Ishikawa (cell line): ENCODE results near the gene AHCYL1.

Experiments used
- CEBPB ChIP-seq: IDR thresholded peaks from 2 replicates; pipeline ENCODE4 v1.6.1; 2012
- CREB1 ChIP-seq: IDR thresholded peaks from 2 replicates; pipeline ENCODE4 v1.6.1; 2012; ENCODE audit warnings: low read depth
- EGR1 ChIP-seq: IDR thresholded peaks from 2 replicates; pipeline ENCODE4 v1.6.1; 2012
- EP300 ChIP-seq: IDR thresholded peaks from 2 replicates; pipeline ENCODE4 v1.6.1; 2012; ENCODE audit warnings: borderline replicate concordance
- FOXM1 ChIP-seq: IDR thresholded peaks from 2 replicates; pipeline ENCODE4 v1.6.1; 2012; ENCODE audit warnings: low read depth, borderline replicate concordance
- NFIC ChIP-seq: IDR thresholded peaks from 2 replicates; pipeline ENCODE4 v1.6.1; 2012
- RAD21 ChIP-seq: IDR thresholded peaks from 2 replicates; pipeline ENCODE4 v1.6.1; 2012; ENCODE audit warnings: low read depth
- TAF1 ChIP-seq: IDR thresholded peaks from 2 replicates; pipeline ENCODE4 v1.6.1; 2012; ENCODE audit warnings: low read depth, mild to moderate bottlenecking
- TCF12 ChIP-seq: IDR thresholded peaks from 2 replicates; pipeline ENCODE4 v1.6.1; 2012; ENCODE audit warnings: low read depth
- TEAD4 ChIP-seq: IDR thresholded peaks from 2 replicates; pipeline ENCODE4 v1.6.1; 2012
- YY1 ChIP-seq: IDR thresholded peaks from 2 replicates; pipeline ENCODE4 v1.6.1; 2012; ENCODE audit warnings: low read depth
- ZBTB7A ChIP-seq: IDR thresholded peaks from 2 replicates; pipeline ENCODE4 v1.6.1; 2012; ENCODE audit warnings: low read depth
- TF ChIP-seq, protein P1 (sequence below): IDR thresholded peaks from 2 replicates; pipeline ENCODE4 v1.6.1; 2012
- TF ChIP-seq, protein P2 (sequence below): IDR thresholded peaks from 2 replicates; pipeline ENCODE4 v1.6.1; 2012
- TF ChIP-seq, protein P3 (sequence below): IDR thresholded peaks from 2 replicates; pipeline ENCODE4 v1.6.1; 2012; ENCODE audit warnings: low read depth, mild to moderate bottlenecking

AHCYL1 gene

DNA sequence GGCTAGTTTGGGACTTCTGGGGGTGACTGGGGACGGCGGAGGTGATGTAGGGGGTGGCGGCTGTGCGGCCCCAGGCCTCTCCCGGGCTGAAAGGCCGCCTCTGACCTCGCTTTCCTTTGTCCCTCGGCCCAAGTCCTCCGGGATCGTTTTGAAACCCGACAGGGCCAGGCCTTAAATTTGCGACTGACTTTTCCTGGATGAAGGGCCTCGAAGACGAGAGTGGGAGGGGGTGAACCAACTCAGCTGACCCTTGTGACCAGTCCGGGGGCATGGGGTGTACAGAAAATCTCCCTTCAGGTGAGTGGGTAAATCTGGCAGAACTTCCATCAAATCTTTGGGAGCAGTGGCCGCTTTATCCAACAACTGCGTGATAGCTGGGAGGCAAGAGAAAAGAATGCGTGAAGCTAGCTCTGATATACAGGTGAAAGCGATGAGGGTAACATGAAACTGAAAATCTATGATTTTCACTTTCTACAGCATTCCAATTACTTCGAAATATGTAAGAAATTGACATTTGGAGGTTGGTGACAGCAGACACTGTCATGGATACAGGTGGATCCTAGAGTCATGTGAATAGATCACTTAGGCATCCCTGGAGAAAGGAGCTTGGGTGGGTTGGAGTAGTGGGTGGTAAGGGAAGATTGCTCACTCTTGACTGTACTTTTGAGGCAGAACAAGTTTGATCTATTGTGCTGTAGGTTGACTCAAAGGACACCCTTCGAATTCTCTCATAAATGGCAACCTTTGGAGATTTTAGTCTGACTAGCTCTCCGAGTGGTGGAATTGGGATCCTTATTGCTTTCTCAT is 885 bp downstream of the AHCYL1 start:
- no peak for TF ChIP-seq CEBPB
- TF ChIP-seq NFIC = 0 out of 2 replicates have a peak, but pooled peaks have one; percentile 0

DNA sequence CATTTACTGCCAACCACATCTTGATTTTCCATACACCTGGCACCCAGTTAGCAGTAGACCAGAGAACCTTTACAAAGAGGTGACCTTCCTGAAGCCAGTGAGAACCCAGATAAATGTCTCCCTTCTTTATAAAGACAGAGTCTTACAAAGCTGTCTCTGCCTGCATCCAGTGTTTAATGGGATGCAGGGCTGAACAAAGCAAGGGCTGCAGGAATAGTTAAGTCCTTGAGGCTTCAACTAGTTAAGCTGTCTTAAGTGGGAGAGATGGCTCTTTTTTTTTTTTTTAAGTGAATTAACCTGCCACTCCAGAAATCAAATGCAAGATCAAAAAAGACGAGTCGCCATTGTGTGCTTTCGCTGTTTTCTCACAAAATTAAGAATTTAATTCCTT is 1.5 kb downstream of the AHCYL1 start:
- TF ChIP-seq, protein P1, sequence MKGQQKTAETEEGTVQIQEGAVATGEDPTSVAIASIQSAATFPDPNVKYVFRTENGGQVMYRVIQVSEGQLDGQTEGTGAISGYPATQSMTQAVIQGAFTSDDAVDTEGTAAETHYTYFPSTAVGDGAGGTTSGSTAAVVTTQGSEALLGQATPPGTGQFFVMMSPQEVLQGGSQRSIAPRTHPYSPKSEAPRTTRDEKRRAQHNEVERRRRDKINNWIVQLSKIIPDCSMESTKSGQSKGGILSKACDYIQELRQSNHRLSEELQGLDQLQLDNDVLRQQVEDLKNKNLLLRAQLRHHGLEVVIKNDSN = no peak
- TF ChIP-seq EGR1 (no peak), CEBPB (no peak), ZBTB7A (no peak), FOXM1 (no peak), YY1 (no peak), TEAD4 (no peak), EP300 (no peak), TAF1 (no peak), NFIC (no peak), CREB1 (no peak), TCF12 (no peak), RAD21 (no peak)
- TF ChIP-seq, protein P2, sequence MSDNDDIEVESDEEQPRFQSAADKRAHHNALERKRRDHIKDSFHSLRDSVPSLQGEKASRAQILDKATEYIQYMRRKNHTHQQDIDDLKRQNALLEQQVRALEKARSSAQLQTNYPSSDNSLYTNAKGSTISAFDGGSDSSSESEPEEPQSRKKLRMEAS = no peak
- TF ChIP-seq, protein P3, sequence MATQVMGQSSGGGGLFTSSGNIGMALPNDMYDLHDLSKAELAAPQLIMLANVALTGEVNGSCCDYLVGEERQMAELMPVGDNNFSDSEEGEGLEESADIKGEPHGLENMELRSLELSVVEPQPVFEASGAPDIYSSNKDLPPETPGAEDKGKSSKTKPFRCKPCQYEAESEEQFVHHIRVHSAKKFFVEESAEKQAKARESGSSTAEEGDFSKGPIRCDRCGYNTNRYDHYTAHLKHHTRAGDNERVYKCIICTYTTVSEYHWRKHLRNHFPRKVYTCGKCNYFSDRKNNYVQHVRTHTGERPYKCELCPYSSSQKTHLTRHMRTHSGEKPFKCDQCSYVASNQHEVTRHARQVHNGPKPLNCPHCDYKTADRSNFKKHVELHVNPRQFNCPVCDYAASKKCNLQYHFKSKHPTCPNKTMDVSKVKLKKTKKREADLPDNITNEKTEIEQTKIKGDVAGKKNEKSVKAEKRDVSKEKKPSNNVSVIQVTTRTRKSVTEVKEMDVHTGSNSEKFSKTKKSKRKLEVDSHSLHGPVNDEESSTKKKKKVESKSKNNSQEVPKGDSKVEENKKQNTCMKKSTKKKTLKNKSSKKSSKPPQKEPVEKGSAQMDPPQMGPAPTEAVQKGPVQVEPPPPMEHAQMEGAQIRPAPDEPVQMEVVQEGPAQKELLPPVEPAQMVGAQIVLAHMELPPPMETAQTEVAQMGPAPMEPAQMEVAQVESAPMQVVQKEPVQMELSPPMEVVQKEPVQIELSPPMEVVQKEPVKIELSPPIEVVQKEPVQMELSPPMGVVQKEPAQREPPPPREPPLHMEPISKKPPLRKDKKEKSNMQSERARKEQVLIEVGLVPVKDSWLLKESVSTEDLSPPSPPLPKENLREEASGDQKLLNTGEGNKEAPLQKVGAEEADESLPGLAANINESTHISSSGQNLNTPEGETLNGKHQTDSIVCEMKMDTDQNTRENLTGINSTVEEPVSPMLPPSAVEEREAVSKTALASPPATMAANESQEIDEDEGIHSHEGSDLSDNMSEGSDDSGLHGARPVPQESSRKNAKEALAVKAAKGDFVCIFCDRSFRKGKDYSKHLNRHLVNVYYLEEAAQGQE = no peak

DNA sequence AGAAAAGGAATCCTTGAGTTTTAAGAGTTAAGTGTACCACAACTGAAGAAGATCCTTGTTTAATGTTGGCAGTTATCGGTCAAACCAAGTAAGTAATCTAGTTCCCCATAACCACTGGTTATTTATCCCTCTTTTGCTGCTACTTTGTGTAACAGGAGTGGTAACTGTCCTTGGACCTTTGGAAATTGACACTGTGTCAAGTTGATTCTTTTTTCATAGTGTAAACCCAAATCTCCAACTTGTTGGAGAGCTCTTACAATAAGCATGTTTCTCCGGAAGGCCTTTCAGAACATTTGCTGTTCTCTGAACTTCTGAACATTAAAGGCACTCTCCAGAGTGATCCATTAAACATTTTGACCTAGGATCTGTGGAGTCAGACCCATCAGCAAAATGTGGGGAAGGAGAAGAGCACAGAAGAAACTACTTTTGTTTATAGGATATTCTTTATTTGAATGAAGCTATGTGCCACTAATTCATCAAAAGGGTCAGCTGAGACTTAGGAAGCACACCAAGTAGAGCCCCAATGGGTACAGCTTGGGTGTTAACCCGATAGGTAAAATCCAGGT is 3.9 kb downstream of the AHCYL1 start:
- TF ChIP-seq, protein P2 = no peak
- TF ChIP-seq YY1 = no peak
- TF ChIP-seq RAD21 = no peak
- no peak for TF ChIP-seq CEBPB
- no peak for TF ChIP-seq EP300
- TF ChIP-seq, protein P1 = no peak

DNA sequence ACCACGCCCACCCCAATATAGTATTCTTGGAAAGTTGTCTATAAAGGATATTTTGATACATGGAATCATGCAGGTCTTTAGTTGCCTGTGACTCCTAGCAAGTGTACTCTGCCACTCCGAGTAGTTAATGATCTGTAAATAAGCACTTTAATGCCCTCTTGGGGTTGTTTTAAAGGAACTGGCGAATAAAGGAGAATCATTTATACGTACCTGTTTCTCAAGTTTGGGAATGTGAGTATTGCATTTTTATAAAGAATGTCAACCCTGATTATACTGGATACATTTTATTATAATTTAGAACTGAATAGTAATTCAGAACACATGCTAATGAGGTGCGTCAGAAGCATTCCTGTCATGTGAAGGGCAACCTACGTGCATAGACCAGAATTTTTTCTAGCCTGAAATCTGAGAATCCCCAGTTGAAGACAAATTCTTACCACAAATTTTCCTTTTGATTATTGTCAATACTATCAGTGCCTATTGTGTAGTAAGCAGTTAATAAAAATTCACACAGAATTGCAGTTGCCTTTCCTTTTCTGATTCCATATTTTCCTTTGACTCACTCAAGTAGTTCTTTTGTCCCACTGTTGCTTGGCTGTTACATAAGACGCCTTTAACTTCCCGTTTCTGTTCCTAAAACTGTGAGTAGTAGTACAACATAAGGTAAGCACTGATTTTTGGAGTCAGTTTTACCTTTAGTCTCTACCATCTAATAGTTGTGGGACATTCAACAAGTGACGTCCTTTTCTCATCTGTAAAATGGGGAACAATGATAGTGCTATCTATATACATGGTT is 5.1 kb downstream of the AHCYL1 start:
- TF ChIP-seq YY1 (no peak), EP300 (no peak), TEAD4 (no peak), CREB1 (no peak), CEBPB (no peak), NFIC (no peak), EGR1 (no peak), FOXM1 (no peak), TCF12 (no peak), RAD21 (no peak), TAF1 (no peak), ZBTB7A (no peak)
- TF ChIP-seq, protein P1 = no peak
- TF ChIP-seq, protein P2 = no peak
- TF ChIP-seq, protein P3 = no peak

DNA sequence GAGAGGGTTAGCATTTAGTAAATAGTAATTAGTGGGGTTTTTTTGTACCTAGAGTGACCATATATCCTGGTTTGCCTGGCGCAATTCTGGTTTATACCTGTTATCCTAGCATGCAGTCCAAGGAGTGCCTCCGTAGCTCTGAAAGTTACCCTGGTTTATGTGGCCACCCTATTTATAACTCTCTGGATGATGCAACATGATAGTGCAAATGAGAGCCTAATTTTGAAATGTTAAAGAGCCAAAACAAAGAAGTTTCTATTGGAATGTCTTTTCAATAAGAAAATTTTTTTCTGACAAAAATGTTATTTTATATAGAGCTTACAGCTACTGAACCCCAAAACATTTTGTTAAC is 5.7 kb downstream of the AHCYL1 start:
- TF ChIP-seq, protein P3 = no peak
- no peak for TF ChIP-seq NFIC
- no peak for TF ChIP-seq ZBTB7A
- no peak for TF ChIP-seq TEAD4
- TF ChIP-seq, protein P2 = no peak
- no peak for TF ChIP-seq TCF12
- TF ChIP-seq EGR1 = no peak
- no peak for TF ChIP-seq FOXM1
- TF ChIP-seq, protein P1 = no peak
- TF ChIP-seq RAD21 = no peak
- no peak for TF ChIP-seq YY1
- TF ChIP-seq EP300 = no peak
- TF ChIP-seq CREB1 = no peak
